ENCODE measurements around the gene SYT17. TPM values are rescaled to one million over a fixed set of nuclear protein-coding genes. Genes with fewer than 3 reads are reported as not detected.

SYT17 gene, protein sequence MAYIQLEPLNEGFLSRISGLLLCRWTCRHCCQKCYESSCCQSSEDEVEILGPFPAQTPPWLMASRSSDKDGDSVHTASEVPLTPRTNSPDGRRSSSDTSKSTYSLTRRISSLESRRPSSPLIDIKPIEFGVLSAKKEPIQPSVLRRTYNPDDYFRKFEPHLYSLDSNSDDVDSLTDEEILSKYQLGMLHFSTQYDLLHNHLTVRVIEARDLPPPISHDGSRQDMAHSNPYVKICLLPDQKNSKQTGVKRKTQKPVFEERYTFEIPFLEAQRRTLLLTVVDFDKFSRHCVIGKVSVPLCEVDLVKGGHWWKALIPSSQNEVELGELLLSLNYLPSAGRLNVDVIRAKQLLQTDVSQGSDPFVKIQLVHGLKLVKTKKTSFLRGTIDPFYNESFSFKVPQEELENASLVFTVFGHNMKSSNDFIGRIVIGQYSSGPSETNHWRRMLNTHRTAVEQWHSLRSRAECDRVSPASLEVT
- not detected in 2 replicates for total RNA-seq (2014; rRNA removed; shearing (Covaris generic); ENCODE audit: low replicate concordance)

DNA sequence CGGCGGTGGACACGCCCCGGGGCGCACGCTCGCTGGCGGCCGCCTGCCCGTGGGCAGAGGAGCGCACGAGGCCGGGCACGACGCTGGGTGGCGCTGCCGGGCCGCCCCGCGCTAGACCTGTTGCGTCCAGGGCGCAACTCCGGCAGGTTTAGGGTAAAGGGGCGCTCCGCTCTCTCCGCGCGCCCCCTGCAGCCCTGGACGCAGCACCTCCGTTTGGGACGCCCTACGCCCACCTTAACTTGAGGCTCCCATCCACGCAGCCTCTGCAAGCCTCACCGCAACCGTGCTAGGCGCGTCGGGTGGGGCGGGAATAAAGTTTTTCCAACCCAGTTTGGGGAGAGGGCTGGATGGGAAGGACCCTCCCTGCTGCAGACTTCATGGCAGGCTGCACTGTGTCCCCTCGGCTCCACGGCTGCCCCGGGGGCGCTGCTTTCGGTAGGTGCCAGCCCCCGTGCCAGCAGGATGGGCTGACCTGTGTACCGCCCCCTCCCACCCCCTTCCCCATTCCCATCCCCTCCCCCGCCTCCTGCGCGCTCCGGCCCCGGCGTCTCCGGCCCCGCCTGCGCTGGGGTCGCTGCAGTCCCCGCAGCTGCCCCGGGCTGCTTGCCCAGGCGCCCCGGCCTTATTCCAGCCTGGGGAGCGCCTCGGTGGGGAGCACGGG, at the start of gene SYT17:
TSS of gene SYT17 (plus strand) at position 531 of the 661 bp plus-strand sequence. CDS start 407 bp downstream, outside the sequence.
- Histone ChIP-seq H3K4me2 (ENCODE audit: low read depth, low read length, poor library complexity, severe bottlenecking) (no peak within 1 kb of the TSS), H3K4me1 (ENCODE audit: low read length) (no peaks in the 10 kb centered on the region), H3K9me2 (replicated peaks; ENCODE audit: insufficient read depth, low read length) (no peaks in the 10 kb centered on the region), H3K4me3 (ENCODE audit: low read length) (no peak within 1 kb of the TSS), H4K20me1 (ENCODE audit: insufficient read depth, low read depth, low read length) (no peaks in the 10 kb centered on the region), H3K36me3 (ENCODE audit: insufficient read depth, low read length) (no peaks in the 10 kb centered on the region), H2AFZ (ENCODE audit: low read length) (no peak within 1 kb of the TSS), H3K9ac (ENCODE audit: low read length) (no peak within 1 kb of the TSS), H3K27ac (ENCODE audit: low read length) (no peak within 1 kb of the TSS), H3K27me3 (ENCODE audit: low read length) (no peaks in the 10 kb centered on the region), H3K79me2 (ENCODE audit: low read length) (no peaks in the 10 kb centered on the region), H3K9me3 (ENCODE audit: low read length) (no peaks in the 10 kb centered on the region; the same call in 1 of the 2 replicates)
- no peak for DNase-seq

DNA sequence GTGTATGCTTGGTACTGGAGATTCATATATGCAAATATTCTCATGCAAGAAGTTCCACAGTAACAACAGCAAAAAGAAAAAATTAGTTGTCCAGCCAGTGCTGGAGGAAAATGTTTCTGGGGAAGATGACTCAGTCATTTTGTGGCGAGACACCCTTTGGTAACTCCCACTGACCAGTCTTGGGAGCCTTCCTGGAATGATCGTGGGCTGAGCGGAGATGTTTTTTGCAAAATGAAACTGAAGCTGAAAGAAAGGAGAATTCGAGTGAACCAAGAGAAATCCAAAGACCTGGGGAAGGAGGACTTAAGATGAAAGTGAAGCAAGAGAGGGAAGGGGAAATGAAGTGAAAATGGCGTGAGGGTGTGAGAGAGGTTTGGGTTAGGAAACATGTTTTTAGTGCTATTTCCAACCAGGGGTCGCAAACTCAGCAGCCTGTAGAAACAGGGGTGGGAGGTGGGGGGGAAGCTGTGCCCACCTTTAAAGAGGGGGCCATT, 49.1 kb upstream of the SYT17 start:
- no peak overlapping the region for H3K9ac ChIP-seq (ENCODE audit: low read length)
- no peaks in the 10 kb centered on the region for H3K27me3 ChIP-seq (ENCODE audit: low read length)
- H3K4me2 ChIP-seq (ENCODE audit: low read depth, low read length, poor library complexity, severe bottlenecking) = no peak overlapping the region
- H3K27ac ChIP-seq (ENCODE audit: low read length) = no peak overlapping the region
- no peak for DNase-seq
- no peaks in the 10 kb centered on the region for H3K36me3 ChIP-seq (ENCODE audit: insufficient read depth, low read length)
- H3K9me3 ChIP-seq (ENCODE audit: low read length) = no peaks in the 10 kb centered on the region
- H4K20me1 ChIP-seq (ENCODE audit: insufficient read depth, low read depth, low read length) = no peaks in the 10 kb centered on the region
- no peaks in the 10 kb centered on the region for H3K9me2 ChIP-seq (replicated peaks; ENCODE audit: insufficient read depth, low read length)
- H3K4me3 ChIP-seq (ENCODE audit: low read length) = no peak overlapping the region
- no peaks in the 10 kb centered on the region for H3K4me1 ChIP-seq (ENCODE audit: low read length)
- H3K79me2 ChIP-seq (ENCODE audit: low read length) = no peaks in the 10 kb centered on the region
- H2AFZ ChIP-seq (ENCODE audit: low read length) = no peak overlapping the region

DNA sequence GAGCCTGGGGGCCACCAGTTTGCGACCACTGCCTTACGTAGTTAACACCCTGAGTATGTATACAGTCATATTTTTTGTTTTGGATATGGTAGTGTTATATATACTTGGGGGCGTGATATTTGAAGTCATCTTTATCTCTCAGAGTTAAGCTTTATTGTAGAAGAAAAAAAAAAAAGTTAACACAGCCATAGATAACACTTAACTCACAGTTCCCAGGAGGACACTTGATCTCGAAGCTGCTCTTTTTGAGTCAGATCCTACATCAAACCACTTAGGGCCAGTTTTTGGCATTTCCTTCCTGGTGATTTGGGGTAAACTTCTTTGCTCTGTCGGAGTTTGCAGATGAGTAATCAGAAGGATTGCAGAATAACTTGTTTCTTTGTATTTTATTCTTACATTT, 48.5 kb upstream of the SYT17 start:
- H3K27ac ChIP-seq (ENCODE audit: low read length) = no peak overlapping the region
- no peak overlapping the region for H3K9ac ChIP-seq (ENCODE audit: low read length)
- no peaks in the 10 kb centered on the region for H3K9me2 ChIP-seq (replicated peaks; ENCODE audit: insufficient read depth, low read length)
- H3K9me3 ChIP-seq (ENCODE audit: low read length) = no peaks in the 10 kb centered on the region
- H3K79me2 ChIP-seq (ENCODE audit: low read length) = no peaks in the 10 kb centered on the region
- DNase-seq = no peak
- no peaks in the 10 kb centered on the region for H3K36me3 ChIP-seq (ENCODE audit: insufficient read depth, low read length)
- H3K4me1 ChIP-seq (ENCODE audit: low read length) = no peaks in the 10 kb centered on the region
- no peak overlapping the region for H3K4me2 ChIP-seq (ENCODE audit: low read depth, low read length, poor library complexity, severe bottlenecking)
- no peaks in the 10 kb centered on the region for H4K20me1 ChIP-seq (ENCODE audit: insufficient read depth, low read depth, low read length)
- H2AFZ ChIP-seq (ENCODE audit: low read length) = no peak overlapping the region
- H3K4me3 ChIP-seq (ENCODE audit: low read length) = no peak overlapping the region
- no peaks in the 10 kb centered on the region for H3K27me3 ChIP-seq (ENCODE audit: low read length)

DNA sequence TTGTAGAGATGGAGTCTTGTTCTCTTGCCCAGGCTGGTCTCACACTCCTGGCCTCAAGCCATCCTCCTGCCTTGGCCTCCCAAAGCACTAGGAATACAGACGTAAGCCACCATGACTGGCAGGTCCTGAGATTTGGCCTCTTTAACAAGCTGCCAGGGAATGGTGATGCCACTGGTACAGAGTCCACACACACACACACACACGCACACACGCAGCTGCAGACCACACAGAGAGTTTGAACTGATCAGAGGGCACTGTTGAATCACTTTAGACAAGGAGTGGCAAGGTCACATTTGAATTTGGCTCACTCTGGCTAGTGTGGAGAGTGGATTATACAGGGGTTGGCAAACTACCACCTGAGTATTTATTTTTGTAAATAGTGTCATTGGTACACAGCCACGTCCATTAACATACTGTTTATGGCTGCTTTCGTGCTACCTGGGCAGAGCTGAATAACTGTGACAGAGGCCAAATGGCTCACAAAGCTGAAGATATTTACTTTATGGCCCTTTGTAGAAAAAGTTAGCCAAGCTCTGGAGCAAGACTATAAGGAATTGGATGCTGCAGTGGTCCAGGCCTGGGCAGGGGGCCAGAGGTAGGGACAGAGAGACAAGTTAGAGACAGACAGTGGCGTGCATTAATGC, 44.4 kb upstream of the SYT17 start:
- no peaks in the 10 kb centered on the region for H3K9me2 ChIP-seq (replicated peaks; ENCODE audit: insufficient read depth, low read length)
- no peaks in the 10 kb centered on the region for H3K9me3 ChIP-seq (ENCODE audit: low read length)
- no peaks in the 10 kb centered on the region for H3K4me1 ChIP-seq (ENCODE audit: low read length)
- H2AFZ ChIP-seq (ENCODE audit: low read length) = no peak overlapping the region
- no peak overlapping the region for H3K9ac ChIP-seq (ENCODE audit: low read length)
- H3K27ac ChIP-seq (ENCODE audit: low read length) = no peak overlapping the region
- H3K36me3 ChIP-seq (ENCODE audit: insufficient read depth, low read length) = no peaks in the 10 kb centered on the region
- no peak for DNase-seq
- H3K4me3 ChIP-seq (ENCODE audit: low read length) = no peak overlapping the region
- no peaks in the 10 kb centered on the region for H4K20me1 ChIP-seq (ENCODE audit: insufficient read depth, low read depth, low read length)
- no peak overlapping the region for H3K4me2 ChIP-seq (ENCODE audit: low read depth, low read length, poor library complexity, severe bottlenecking)
- no peaks in the 10 kb centered on the region for H3K27me3 ChIP-seq (ENCODE audit: low read length)
- H3K79me2 ChIP-seq (ENCODE audit: low read length) = no peaks in the 10 kb centered on the region

DNA sequence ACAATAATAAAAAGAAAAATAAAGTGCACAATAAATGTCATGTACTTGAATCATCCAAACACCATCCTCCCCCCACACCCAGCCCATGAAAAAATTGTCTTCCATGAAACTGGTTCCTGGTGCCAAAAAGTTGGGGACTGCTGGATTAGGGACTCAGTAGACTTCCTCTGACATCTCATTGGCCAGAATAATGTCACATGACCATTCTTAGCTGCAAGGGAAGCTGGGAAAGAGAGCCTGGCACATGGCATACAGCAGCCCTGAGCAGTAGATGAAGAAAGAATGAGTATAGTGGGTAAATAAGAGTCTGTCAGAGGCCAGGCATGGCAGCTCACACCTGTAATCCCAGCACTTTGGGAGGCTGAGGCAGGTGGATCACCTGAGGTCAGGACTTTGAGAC, 41.7 kb upstream of the SYT17 start:
- Histone ChIP-seq H3K9me3 (ENCODE audit: low read length) (no peaks in the 10 kb centered on the region), H3K36me3 (ENCODE audit: insufficient read depth, low read length) (no peaks in the 10 kb centered on the region), H2AFZ (ENCODE audit: low read length) (no peak overlapping the region), H3K9ac (ENCODE audit: low read length) (no peak overlapping the region), H3K79me2 (ENCODE audit: low read length) (no peaks in the 10 kb centered on the region), H3K4me1 (ENCODE audit: low read length) (no peaks in the 10 kb centered on the region), H3K27ac (ENCODE audit: low read length) (no peak overlapping the region), H3K9me2 (replicated peaks; ENCODE audit: insufficient read depth, low read length) (no peaks in the 10 kb centered on the region), H4K20me1 (ENCODE audit: insufficient read depth, low read depth, low read length) (no peaks in the 10 kb centered on the region), H3K27me3 (ENCODE audit: low read length) (no peaks in the 10 kb centered on the region), H3K4me3 (ENCODE audit: low read length) (no peak overlapping the region), H3K4me2 (ENCODE audit: low read depth, low read length, poor library complexity, severe bottlenecking) (no peak overlapping the region)
- DNase-seq = no peak

- H3K4me3 ChIP-seq (ENCODE audit: low read length) = no peak overlapping the region
- H3K4me2 ChIP-seq (ENCODE audit: low read depth, low read length, poor library complexity, severe bottlenecking) = no peak overlapping the region
- no peaks in the 10 kb centered on the region for H3K36me3 ChIP-seq (ENCODE audit: insufficient read depth, low read length)
- H3K9me3 ChIP-seq (ENCODE audit: low read length) = no peaks in the 10 kb centered on the region
- H3K9ac ChIP-seq (ENCODE audit: low read length) = no peak overlapping the region
- no peaks in the 10 kb centered on the region for H3K4me1 ChIP-seq (ENCODE audit: low read length)
- H4K20me1 ChIP-seq (ENCODE audit: insufficient read depth, low read depth, low read length) = no peaks in the 10 kb centered on the region
- no peaks in the 10 kb centered on the region for H3K27me3 ChIP-seq (ENCODE audit: low read length)
- no peak for DNase-seq
- no peak overlapping the region for H3K27ac ChIP-seq (ENCODE audit: low read length)
- no peaks in the 10 kb centered on the region for H3K79me2 ChIP-seq (ENCODE audit: low read length)
- H3K9me2 ChIP-seq (replicated peaks; ENCODE audit: insufficient read depth, low read length) = no peaks in the 10 kb centered on the region
- H2AFZ ChIP-seq (ENCODE audit: low read length) = no peak overlapping the region
Measured at GRCh38 chr16:19127205-19127604, 40.8 kb upstream of the SYT17 start.

DNA sequence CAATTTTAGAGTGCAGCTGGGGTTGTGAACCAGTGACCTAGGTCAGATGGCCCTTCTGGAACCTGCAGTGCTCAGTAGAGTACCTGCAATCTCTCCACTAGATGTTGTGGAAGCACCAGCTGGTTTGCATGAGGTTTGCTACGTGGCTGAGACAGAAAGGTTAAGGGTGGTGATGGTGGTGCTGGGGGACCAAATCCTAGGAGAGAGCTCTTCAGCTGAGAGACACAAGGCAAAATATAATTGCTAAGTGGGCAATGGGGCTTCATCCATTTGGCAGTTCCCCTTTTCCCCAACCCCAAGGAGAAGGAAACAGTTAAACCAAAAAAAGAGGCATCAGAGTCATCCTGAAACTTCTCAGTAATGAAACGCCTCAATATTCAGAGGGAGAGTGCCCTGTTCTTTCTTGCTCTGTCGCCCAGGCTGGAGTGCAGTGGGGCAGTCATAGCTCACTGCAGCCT, 40.3 kb upstream of the SYT17 start:
- Histone ChIP-seq H2AFZ (ENCODE audit: low read length) (no peak overlapping the region), H3K27me3 (ENCODE audit: low read length) (no peaks in the 10 kb centered on the region), H4K20me1 (ENCODE audit: insufficient read depth, low read depth, low read length) (no peaks in the 10 kb centered on the region), H3K9ac (ENCODE audit: low read length) (no peak overlapping the region), H3K9me2 (replicated peaks; ENCODE audit: insufficient read depth, low read length) (no peaks in the 10 kb centered on the region), H3K4me2 (ENCODE audit: low read depth, low read length, poor library complexity, severe bottlenecking) (no peak overlapping the region), H3K9me3 (ENCODE audit: low read length) (no peaks in the 10 kb centered on the region), H3K36me3 (ENCODE audit: insufficient read depth, low read length) (no peaks in the 10 kb centered on the region), H3K4me3 (ENCODE audit: low read length) (no peak overlapping the region), H3K79me2 (ENCODE audit: low read length) (no peaks in the 10 kb centered on the region), H3K4me1 (ENCODE audit: low read length) (no peaks in the 10 kb centered on the region), H3K27ac (ENCODE audit: low read length) (no peak overlapping the region)
- DNase-seq = no peak
